ENCODE results near the gene PARD3. TPM values are rescaled to one million over a fixed set of nuclear protein-coding genes. Genes with fewer than 3 reads are reported as not detected.

The PARD3 gene
- polyA plus RNA-seq, 2 of the 4 experiments (the other 2 are of a cell fraction): 110 to 200 TPM

GRCh38 chr10:34835908-34836508 lies 20.9 kb upstream of the PARD3 start:
- Histone ChIP-seq H3K9me3 (no peaks in the 10 kb centered on the region), H3K4me1 (0 out of 3 replicates have a peak, but pooled peaks cover 4% of the 10 kb centered on the region), H3K4me3 (no peak overlapping the region), H3K4me2 (no peak overlapping the region), H3K27ac (no peak overlapping the region)
- DNase-seq (ENCODE audit: low read depth in 1 of 2, low spot score in 1 of 2) (no peak), ATAC-seq (no peak), FAIRE-seq (no peak)
- TF ChIP-seq BHLHE40 (IDR thresholded peaks at IDR 0.05; ENCODE audit: low read depth, low read length): no peak
- TF ChIP-seq MAZ (IDR thresholded peaks at IDR 0.05; ENCODE audit: borderline replicate concordance, low read depth, low read length): no peak
- TF ChIP-seq CHD4 (IDR thresholded peaks at IDR 0.05; ENCODE audit: borderline replicate concordance): no peak
- TF ChIP-seq EP300 (IDR thresholded peaks at IDR 0.05): no peak
- TF ChIP-seq, protein P1, sequence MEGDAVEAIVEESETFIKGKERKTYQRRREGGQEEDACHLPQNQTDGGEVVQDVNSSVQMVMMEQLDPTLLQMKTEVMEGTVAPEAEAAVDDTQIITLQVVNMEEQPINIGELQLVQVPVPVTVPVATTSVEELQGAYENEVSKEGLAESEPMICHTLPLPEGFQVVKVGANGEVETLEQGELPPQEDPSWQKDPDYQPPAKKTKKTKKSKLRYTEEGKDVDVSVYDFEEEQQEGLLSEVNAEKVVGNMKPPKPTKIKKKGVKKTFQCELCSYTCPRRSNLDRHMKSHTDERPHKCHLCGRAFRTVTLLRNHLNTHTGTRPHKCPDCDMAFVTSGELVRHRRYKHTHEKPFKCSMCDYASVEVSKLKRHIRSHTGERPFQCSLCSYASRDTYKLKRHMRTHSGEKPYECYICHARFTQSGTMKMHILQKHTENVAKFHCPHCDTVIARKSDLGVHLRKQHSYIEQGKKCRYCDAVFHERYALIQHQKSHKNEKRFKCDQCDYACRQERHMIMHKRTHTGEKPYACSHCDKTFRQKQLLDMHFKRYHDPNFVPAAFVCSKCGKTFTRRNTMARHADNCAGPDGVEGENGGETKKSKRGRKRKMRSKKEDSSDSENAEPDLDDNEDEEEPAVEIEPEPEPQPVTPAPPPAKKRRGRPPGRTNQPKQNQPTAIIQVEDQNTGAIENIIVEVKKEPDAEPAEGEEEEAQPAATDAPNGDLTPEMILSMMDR (IDR thresholded peaks at IDR 0.05): no peak
- TF ChIP-seq JUN (IDR thresholded peaks at IDR 0.05): no peak
- TF ChIP-seq JUNB (IDR thresholded peaks at IDR 0.05): no peak
- TF ChIP-seq HMGXB4 (CRISPR knock-in tag; IDR thresholded peaks at IDR 0.05; ENCODE audit: borderline replicate concordance): no peak
- TF ChIP-seq RCOR1 (IDR thresholded peaks at IDR 0.05; ENCODE audit: low read depth, low read length): no peak
- no peak for TF ChIP-seq ZFP36 (IDR thresholded peaks at IDR 0.05; ENCODE audit: borderline replicate concordance, partially characterized antibody)
- TF ChIP-seq PHF8 (IDR thresholded peaks at IDR 0.05; ENCODE audit: borderline replicate concordance, low read depth): no peak
- TF ChIP-seq CBX2 (IDR thresholded peaks at IDR 0.05; ENCODE audit: borderline replicate concordance, low read depth): no peak
- no peak for TF ChIP-seq PBX3 (IDR thresholded peaks at IDR 0.05)
- no peak for TF ChIP-seq CHD2 (IDR thresholded peaks at IDR 0.05; ENCODE audit: low read length, partially characterized antibody)
- TF ChIP-seq POLR2AphosphoS2 (conservative IDR thresholded peaks at IDR 0.05; ENCODE audit: low read length): no peak
- no peak for TF ChIP-seq RAD21 (conservative IDR thresholded peaks at IDR 0.05 in 1 of 2, IDR thresholded peaks at IDR 0.05 in 1 of 2)
- no peak for TF ChIP-seq EHF (CRISPR knock-in tag; IDR thresholded peaks at IDR 0.05)
- no peak for TF ChIP-seq NPAS2 (CRISPR knock-in tag; IDR thresholded peaks at IDR 0.05; ENCODE audit: borderline replicate concordance)
- TF ChIP-seq HOXB5 (CRISPR knock-in tag; IDR thresholded peaks at IDR 0.05): no peak
- no peak for TF ChIP-seq RARB (CRISPR knock-in tag; IDR thresholded peaks at IDR 0.05)
- ChIA-PET POLR2A (no interaction called here), CTCF (interaction anchor here (0.9 to 1.1 kb wide), 2 partner anchors 27 to 70 kb away, joined by 3 to 4 read pairs; no protein-coding TSS in a partner anchor)
- 88% methylated on average over 8 of the region's 8 CpGs for WGBS (ENCODE audit: missing lambda C conversion rate)

DNA sequence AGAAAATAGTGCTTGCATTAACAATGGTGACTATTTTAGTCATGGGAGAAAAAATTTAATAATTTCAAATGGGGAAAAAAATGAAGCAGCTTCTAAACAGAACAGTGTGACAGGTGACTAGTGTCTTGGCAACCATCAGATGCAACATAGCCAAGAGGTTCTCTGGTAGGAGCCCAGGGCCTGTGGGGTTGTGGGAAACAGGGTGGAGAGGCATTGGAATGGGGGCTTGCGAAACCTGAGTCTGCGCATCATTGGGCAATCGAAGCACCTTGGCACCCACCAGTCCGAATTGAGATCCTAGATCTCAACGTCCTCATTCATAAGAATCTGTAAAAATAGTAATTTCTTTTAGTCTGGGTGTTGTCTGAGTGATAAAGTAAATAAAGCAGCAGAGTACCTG lies 19.2 kb upstream of the PARD3 start:
- ATAC-seq: no peak
- Histone ChIP-seq H3K9me3 (no peaks in the 10 kb centered on the region), H3K27ac (no peak overlapping the region), H3K4me1 (0 out of 3 replicates have a peak, but pooled peaks cover 4% of the 10 kb centered on the region), H3K4me2 (no peak overlapping the region), H3K4me3 (no peak overlapping the region)
- ChIA-PET CTCF (interaction anchor here (0.6 to 1.3 kb wide), 4 partner anchors 9 to 168 kb away, joined by 3 to 4 read pairs (median 3); no protein-coding TSS in a partner anchor), POLR2A (no interaction called here)
- FAIRE-seq: no peak
- TF ChIP-seq HMGXB4 (CRISPR knock-in tag; IDR thresholded peaks at IDR 0.05; ENCODE audit: borderline replicate concordance): no peak
- TF ChIP-seq CEBPB (IDR thresholded peaks at IDR 0.05): peak; percentile 7 to 57; a peak in 3 of 4 replicates
- 55% methylated on average over 5 of the region's 5 CpGs for WGBS (ENCODE audit: missing lambda C conversion rate)
- peak in 1 of 2 experiments; percentile 20 for DNase-seq (ENCODE audit: low read depth in 1 of 2, low spot score in 1 of 2)

Data from A549 (cell line).